SH-SY5Y (cell line): Measurements from ENCODE around the gene ENPP1.

Source experiments
- GATA2 ChIP-seq: IDR thresholded peaks from 2 replicates; pipeline ENCODE4 v1.6.1; 2011; ENCODE audit warnings: mild to moderate bottlenecking, low read depth, low read length
- GATA3 ChIP-seq: IDR thresholded peaks from 2 replicates; pipeline ENCODE4 v1.6.1; 2011; ENCODE audit warnings: low read depth, mild to moderate bottlenecking, low read length, moderate library complexity

DNA sequence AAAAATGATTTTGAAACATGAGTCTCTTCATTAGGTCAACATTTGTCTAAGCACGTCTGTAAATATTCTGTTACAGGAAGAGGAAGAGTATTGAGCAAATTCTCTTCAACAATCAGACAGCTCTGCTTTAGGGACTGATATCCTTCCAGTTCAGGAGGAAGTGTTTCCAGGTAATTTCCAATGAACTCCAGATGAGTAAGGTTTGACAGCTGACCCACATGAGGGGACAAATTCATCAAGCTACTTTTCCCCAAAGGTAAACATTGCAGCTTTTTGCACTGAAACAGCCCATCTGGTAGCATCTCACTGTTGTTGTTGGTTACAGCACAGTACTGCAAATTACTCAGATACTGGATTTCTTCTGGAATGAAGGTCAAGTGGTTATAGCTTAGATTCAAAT is 18.1 kb downstream of the ENPP1 start:
- no peak for TF ChIP-seq GATA2
- TF ChIP-seq GATA3, result no peak
